SH-SY5Y (cell line): ENCODE data around the gene SPRR2D.

Source experiments
- GATA2 ChIP-seq: IDR thresholded peaks from 2 replicates; pipeline ENCODE4 v1.6.1; 2011; ENCODE audit warnings: mild to moderate bottlenecking, low read depth, low read length
- GATA3 ChIP-seq: IDR thresholded peaks from 2 replicates; pipeline ENCODE4 v1.6.1; 2011; ENCODE audit warnings: low read depth, mild to moderate bottlenecking, low read length, moderate library complexity

DNA sequence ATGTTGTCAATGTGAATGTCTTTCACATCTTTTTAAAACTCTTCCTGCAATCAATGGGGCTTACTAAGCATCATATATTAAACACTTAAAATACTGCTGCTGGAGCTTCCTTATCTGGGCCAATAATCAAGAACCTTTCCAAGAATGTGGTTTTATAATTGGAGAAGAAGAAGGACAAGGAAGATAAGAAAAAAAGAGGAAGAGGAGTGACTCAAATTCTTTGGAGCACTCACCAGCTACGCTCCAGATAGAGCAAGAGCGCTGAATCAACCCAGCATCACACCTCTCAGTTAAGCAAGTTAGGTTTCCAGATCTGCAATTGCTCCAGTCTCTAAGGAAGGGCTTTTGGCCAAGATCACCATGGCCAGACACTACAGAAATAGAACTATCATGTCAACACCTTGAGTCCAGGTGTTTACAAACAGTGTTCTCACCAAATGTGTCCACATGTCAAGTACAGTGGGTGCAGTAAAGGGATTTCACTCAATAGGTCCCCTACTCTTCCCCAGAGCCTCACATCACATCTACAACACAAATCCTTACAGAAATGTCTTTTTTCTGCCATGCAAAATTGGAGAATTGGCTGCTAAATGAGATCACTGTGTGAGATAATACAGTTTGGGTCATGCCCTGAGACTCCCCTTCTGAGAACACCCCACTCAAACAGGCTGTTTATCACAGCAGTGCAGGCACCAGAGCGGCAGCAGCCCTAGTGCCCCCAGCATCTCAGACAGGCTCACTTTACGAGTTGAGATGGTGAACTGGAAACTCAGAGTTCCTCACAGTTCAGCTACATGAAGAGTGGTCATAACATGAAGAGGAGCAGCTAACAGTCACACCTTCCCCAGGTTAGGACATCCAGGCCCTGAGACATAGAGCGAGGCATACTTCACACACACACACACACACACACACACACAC lies 32.1 kb upstream of the SPRR2D start:
- TF ChIP-seq GATA3: no peak
- no peak for TF ChIP-seq GATA2
